UCSD-AML1 (cell line): ENCODE data around the gene HSD3B7.
"Not testable (repeated sequence)": the region's sequence is repeated elsewhere in the genome, so short reads cannot be mapped to it uniquely, and the experiment has no call there.

Experiments
- DNase-seq: peaks from one replicate; lab custom pipeline; 2025; ENCODE audit not compliant: unreplicated experiment; lab: John Stamatoyannopoulos, UW

HSD3B7 gene

DNA sequence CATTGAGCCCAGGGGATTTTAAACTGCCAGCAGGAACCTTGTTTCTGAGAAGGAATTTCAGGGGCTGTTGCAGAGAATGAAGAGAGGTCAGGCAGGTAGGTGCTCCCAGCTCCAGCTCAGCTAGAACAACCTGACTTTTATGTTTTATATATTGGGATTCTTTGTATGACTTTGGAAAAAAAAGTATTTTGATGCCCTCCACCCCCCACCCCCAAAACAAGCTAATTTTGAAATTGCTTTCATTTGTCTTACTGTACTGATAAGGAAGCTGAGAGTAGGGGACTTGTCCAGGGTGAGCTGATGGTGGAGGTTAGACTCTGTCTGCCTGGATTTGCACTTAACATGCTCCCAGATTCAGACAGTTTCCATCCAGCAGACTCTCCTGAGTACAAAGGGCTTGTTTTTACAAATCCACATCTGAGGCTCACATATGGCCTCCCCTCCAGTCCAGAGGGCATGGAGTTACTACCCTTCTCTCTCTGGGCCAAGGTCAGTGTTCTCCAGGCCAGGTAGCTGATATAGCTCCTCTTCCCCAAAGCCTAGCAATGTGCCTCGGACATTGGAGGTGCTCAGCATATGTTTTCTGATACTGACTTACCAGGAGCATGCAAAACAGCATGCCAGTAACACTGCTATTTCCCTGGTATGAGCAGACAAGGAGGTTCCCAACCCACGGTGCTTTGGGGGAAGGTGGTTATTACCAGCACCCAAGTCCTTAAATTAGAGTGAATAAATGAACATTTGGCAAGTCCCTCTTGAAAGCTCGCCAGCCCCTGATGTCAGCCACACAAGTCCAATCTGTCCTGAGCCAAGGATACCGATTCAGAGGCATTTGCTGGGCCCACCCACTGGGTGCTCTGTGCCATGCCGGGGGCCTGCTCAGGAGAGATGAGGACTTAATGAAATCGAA is 14.1 kb downstream of the HSD3B7 start:
- no peak for DNase-seq

DNA sequence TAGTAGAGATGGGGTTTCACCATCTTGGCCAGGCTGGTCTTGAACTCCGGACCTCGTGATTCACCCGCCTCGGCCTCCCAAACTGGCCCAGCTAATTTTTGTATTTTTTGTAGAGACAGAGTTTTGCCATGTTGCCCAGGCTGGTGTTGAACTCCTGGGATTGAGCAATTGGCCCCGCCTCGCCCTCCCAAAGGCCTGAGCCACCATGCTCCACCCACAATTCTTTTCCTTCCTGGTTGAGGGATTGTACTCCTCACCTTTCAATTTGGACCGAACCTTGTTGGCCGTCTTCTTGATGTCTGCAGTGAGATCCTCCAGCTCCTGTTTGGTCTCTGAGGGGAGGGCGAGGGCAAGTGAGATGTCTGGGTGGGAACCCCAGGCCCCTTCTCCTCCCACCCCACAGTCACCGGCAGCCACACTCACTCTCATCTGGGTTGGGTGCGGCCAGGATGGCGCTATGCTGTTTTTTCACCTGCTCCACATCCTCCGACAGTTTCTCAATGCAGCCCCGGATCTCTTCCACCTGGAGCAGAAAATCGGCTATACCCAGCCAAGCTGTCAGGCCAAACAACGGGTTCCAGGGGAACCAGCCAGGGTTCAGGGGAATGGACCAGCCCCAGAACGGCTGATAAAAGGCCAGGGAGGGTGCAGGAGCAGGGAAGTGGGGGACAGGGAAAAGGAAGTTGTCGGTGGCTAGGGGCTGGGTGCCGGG is 15.8 kb downstream of the HSD3B7 start:
- no peak for DNase-seq

DNA sequence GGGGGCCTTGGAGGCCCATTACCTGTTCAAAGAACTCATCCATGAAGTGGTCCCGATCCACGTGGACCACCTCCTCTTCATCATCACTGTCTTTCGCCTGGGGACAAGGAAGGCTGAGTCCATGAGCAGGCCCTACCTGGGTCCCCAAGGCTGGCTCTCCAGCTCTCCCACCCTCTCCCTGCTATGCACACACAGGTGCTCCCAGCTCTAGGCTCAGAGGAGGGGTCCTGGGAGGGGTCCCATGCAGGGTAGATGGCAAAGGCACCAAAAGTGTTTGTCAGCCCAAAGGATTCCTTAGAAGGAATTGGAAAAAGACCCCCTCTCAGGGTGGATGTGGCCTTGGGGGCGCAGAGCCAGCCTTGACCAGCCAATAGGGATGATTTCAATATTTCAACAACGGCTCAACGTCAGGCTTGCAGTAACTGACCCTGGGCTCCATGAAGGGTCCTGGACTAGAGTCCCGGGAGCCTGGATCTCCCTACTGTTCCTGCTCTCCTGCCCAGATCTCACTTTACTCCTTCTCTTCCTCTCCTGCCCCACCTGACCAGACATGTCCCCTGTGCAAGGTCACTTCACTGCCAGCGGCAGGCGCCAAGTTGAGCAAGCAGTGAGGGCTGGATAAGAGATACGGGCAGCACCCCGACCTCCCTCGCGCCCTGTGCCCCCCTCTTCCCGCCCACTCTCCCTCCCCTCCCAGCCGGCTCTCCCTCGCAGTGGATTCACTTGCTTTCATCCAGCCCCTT is 16.7 kb downstream of the HSD3B7 start:
- no peak for DNase-seq

DNA sequence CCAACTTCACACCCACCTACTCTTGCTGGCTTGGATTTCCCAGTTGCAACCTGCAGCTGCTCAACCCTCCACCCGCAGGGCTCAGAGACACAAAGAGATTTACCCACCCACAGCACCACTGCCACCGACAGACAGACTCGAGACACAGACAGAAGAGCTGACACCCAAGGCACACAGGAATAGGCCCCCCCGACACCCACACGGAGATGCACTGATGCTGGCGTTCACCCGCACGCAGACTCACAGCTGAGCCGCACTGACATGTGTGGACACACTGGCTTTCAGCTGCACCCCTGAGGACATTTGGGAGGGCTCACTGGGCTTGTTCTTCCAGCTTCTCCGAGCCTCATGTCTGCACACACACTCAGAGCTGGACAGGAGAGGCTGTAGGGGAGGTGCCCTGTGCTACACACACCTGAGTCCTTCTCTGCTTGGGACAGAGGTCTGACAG is 17.3 kb downstream of the HSD3B7 start:
- DNase-seq, result no peak

DNA sequence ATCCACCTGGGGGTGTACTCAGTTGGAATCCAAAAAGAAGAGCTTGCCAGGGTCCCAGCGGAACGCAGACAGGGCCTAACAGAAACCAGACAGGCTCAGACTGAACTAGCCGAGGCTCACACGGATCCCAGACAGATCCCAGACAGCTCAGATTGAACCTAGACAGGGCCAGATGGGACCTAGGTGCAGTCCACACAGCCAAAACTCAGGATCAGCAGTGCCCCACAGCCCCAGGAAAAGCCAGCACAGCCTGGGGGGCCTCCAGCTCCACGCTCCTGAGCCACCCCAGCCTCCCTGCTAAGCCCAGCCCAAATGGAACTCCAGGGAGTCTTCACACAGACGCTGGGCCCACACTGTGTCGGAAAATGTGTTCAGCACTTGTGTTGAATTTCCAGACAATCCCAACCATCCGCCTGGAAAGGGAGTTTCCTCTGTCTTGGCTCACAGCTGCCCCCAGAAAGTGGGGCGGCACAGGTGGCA is 17.9 kb downstream of the HSD3B7 start:
- no peak for DNase-seq

DNA sequence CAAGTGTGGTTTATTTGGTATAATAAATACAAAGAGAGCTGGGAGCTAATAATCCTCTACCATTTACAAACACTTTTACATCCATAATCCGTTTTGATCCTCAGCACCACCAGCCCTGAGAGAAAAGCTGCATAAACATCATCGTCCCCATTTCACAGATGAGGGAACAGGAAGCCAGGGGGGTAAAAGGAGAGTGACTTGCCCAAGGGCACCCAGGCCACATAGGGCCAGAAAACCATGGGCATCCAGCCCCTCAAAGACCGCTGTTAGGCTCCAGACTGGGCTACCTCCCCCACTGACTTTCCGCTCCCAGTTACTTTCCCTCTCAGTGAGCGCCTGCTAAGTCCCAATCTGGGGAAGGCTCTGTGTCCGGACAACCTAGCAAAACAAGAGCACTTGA is 18.7 kb downstream of the HSD3B7 start:
- no peak for DNase-seq

DNA sequence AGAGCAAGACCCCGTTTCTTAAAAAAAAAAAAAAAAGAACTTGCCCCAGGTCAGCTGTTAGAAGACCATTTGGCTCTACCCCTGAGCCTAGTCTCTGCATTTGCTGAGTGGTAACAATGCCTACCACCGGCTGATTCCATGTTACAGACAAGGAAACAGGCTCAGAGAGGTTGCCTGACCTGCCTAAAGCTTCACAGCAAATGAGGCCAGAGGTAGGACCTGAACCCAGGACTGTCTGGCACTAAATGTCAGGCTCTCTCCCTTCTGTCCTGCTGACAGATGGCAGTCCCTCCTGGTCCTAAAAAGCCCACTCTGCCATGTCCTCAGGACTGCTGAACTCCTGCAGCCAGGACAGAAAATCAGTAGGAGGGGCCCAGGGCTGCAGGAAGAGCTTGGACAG is 19.7 kb downstream of the HSD3B7 start:
- DNase-seq, result no peak

DNA sequence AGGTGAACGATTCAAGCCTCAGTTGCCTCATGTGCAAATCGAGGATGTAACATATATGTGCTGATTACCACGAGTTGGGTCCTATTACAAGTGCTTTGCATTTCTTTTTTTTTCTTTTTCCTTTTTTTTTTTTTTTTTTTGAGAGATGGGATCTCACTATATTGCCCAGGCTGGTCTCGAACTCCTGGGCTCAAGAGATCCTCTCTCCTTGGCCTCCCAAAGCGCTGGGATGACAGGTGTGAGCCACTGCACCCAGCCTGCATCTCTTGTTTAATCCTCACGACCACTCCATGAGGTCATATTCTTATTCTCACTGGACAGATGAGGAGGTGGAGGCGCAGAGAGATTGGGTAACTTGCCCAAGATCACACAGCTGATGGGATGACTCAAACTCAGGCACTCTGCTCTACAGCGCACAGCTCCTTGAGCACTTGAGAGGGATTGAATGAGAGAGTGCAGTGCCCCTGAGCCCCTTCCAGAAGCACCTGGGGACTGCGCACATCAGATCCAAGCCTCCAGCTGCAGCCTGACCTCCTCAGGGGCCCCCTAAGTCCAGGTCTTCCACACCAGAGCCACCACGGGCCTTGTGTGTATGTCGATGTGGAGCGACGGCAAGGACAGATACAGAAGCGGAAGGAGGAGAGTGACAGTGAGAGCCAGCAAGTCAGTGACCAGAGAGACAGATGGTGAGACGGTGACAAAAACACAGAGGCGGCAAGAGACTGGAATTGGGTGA is 20.5 kb downstream of the HSD3B7 start:
- DNase-seq, result no peak

DNA sequence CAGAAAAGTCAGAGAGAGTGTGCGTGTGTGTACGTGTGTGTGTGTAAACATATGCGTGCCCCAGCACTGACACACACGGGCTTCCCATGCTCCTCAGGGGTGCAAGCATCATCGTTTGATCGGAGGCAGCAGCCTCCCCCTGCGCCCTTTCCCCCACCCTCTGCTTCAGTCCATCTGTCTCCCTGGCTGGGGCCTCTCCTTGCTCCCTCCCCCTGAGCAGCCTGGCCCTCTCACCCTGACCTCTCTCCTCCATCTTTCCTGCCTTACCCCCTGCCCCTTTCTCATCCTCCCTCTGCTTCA is 21.0 kb downstream of the HSD3B7 start:
- DNase-seq, result no peak

DNA sequence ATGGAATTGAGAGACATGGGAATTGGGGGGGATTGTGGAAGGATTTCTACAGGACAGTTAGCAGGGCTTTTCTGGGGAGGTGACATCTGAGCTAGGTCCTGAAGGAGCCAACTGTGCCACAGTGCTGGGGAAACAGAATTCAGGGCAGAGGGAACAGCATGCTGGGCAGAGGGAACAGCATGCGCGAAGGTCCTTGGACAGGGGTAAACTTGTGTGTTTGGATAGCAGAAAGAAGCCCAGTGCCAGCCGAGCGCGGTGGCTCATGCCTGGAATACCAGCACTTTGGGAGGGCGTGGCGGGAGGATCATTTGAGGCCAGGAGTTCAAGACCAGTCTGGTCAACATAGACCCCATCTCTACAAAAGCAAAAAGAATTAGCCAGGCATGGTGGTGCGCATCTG is 21.6 kb downstream of the HSD3B7 start:
- no peak for DNase-seq

DNA sequence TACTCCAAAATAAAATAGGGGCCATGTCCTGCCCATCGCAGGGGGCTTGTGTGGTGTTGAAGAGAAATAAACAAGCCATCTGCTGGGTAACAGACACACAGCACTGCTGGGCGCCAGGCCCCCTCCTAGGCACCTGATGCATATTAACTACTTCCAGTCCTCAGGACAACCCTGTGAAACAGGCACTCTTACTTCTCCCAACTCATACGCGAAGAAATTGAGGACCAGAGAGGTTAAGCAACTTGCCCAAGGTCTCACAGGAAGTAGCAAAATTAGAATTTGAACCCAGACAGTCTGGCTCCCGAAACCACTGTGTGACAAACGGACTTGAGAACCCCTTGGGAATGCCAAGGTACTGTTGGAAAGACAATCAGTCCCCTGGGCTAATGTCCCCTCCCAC is 22.7 kb downstream of the HSD3B7 start:
- DNase-seq, result no peak

DNA sequence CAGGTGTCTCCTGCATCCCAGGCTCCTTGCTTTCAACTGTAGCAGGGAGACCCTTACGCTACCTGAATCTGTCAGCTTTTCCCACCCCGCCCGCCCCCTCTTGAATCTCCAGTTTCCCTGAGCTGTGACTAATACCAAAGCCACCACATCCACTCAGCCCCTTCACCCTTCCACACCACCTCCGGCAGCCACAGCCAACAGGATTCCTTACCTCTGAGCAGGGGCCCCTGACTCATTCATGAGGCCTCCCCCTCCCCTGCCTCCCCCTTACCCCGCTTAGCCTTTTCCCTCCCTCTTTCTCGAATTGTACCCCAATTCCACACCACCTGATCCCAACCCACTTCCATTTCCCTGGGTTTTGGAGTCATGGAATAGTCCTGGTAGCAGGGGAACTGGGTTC is 23.1 kb downstream of the HSD3B7 start:
- DNase-seq, result no peak

DNA sequence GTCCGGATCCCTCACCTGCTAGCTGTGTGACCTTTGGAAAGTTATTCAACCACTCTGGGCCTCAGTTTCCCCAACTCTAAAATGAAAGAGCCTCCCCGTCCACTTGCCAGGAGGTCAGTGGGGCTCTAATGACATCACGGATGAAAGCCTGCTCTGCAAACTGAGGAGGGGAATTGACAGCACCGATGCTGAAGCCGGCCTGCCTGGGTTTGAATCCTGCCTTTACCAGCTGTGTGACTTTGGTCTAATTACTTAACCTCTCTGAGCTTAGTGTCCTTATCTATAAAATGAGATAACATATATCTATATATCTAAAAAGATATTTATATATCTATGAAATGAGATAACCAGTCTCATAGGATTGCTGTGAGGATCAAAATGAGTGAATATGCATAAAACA is 23.5 kb downstream of the HSD3B7 start:
- no peak for DNase-seq

DNA sequence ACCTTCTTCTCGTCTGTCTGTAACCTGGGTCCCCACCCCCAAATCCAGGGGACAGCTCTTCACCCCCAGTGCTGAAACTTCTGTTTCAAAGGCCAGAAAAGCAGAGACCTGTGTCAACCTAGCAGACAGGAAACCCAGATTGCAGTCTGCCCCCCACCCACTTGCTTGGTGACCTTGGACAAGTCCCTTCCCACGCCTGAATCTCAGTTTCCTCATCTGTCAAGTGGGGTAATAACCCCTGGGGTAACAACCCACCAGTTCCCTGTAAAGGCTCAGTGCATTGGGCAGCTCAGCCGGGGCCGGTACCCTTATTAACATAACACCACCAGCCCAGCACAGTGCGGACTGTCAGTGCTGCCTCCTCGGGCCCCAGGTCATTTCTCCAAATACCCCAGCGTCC is 24.1 kb downstream of the HSD3B7 start:
- DNase-seq, result no peak

DNA sequence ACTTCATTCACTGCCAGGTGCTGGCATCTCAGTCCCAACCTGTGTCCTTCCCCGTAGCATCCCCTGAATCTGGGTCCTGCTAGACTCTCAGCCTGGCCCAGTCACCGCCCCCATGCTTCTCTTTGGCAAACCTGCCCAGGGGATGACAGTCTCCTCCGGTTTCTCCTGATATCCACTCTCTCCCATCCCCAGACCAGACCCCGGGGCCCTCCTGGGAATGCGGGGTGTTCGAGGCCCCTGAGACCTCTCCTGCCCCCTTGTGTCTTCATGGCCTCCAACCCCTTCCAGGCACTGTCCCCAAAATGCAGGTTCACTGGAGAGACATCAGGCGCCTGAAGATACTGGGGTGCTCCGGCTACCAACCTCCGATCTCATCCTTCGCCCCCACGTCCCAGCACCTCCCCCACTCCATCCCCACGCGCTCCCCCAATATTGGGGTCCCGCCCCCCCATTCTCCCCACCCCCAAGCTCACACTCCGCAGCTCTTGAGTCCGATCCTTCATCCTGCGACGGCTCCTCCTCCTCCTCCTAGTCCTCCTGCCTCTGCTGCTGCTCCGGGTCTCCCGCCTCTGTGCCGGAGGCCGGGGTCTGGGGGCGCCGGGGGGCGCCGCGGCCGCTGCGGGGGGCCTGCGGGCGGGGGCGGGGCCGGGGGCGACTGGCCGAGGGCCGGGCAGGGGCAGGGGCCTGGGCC is 25.0 kb downstream of the HSD3B7 start:
- DNase-seq, result no peak

DNA sequence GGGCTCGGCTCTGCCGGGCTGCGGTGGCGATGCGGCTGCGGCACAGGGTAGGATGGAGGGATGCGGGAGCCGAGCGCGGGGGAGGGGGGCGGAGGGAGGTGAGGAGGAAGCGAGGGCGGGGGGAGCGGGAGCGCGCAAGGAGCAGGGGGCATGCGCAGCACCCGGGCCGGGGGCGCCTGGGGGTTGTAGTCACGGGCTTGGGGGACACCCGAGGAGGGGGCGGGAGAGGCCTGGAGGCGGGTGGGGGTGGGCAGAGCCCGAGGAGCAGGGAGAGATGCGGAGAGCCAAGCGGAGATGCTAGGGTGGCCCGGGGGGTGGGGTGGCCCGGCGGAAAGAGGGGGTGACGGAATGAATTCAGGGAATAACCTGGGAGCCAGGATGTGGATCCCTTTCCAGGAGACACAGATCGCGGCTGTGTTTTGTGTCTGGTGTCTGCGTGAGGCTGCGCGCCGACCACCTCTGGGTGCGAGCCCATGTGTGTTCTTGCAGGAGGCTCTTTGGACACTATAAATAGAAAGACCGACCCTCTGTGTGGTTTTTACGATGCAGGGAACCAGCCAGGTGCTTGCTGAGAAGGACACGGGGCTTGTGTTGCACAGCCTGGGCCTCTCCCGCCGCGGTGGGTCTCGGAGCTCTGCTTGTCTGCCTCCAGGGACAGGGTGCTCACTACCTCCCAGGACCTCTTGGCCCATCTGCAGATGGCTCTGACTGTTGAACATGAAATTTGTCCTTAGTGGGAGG is 25.7 kb downstream of the HSD3B7 start, which contains the start of gene STX1B:
Gene STX1B (minus strand): TSS at position 54 of the 741 bp plus-strand sequence. CDS start 242 bp downstream, outside the sequence.
- DNase-seq, result no peak

DNA sequence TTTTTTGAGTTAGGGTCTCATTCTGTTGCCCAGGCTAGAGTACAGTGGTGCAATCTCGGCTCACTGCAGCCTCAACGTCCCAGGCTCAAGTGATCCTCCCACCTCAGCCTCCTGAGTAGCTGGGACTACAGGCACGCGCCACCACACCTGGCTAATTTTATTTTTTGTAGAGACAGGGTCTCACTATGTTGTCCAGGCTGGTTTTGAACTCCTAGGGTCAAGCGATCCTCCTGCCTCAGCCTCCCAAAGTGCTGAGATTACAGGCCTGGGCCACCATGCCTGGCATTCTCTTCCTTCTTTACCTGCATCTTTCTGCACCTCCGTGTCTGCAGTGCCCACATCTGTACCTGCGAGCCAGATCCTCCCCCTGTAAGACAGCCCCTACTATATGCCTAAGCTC is 26.8 kb downstream of the HSD3B7 start:
- not testable (repeated sequence) for DNase-seq

DNA sequence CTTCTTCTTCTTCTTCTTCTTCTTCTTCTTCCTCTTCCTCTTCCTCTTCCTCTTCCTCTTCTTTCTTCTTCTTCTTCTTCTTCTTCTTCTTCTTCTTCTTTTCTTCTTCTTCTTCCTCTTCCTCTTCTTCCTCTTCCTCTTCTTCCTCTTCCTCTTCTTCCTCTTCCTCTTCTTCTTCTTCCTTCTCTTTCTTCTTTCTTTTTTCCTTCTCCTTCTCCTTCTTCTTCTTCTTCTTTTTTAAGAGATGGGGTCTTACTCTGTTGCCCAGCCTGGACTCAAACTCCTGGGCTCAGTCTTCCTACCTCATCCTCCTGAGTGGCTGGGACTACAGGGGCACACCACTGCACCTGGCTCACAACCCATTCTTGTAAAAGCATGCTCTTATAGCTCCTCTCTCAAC is 28.3 kb downstream of the HSD3B7 start:
- DNase-seq, result not testable (repeated sequence)

DNA sequence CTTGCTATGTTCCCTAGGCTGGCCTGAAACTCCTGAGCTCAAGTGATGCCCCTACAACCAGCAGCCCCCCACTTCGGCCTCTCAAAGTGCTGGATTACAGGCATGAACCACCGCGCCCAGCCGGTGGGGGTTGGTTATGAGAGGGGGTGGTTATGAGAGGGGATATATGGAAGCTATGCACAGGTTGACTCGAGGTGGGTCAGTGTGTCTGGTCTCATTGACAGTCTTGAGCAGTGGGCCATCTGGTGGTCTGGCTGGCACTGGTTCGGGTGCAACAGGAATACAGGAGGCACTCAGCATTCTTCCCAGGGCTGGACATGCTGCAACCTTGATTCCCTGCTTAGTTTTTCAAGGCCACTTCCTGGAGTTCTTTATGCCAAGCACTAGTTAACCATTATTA is 31.0 kb downstream of the HSD3B7 start:
- DNase-seq, result no peak

DNA sequence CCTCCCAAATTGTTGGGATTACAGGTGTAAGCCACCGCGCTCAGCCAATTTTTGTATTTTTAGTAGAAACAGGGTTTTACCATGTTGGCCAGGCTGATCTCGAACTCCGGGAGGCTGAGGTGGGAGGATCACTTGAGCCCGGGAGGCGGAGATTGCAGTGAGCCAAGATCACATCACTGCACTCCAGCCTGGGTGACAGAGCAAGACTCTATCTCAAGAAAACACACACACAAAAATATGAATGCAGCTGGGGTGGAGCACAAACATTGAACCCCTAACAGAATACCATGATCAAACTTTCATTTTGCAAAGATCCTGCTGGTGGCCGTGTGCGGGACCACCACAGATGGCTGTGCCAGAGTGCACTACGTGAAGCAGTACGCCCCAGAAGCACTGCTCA is 32.7 kb downstream of the HSD3B7 start:
- DNase-seq, result not testable (repeated sequence)
